Neural progenitor cell (in vitro differentiated cells): ENCODE data around the gene THEM4.

Experiments
- CTCF ChIP-seq: fragments of 200-600 bp; sonication (generic); IDR thresholded peaks from 2 replicates; pipeline ENCODE4 v1.5.1; 2017; ENCODE audit warnings: antibody characterized with exemption, mild to moderate bottlenecking
- EZH2 ChIP-seq: fragments of 200-600 bp; sonication (generic); IDR thresholded peaks from 2 replicates; pipeline ENCODE4 v1.6.1; 2017; ENCODE audit warnings: antibody characterized with exemption, mild to moderate bottlenecking, moderate library complexity
- EZH2phosphoT487 ChIP-seq: fragments of 200-600 bp; sonication (generic); IDR thresholded peaks from 2 replicates; pipeline ENCODE4 v1.6.1; 2017; ENCODE audit warnings: antibody characterized with exemption

GRCh38 chr1:151834239-151834638 is 75.1 kb downstream of the THEM4 start:
- TF ChIP-seq CTCF: no peak
- no peak for TF ChIP-seq EZH2phosphoT487
- no peak for TF ChIP-seq EZH2
